GM21360 (cell line): ENCODE data around the gene GTF2H3.
"Not testable (repeated sequence)": the region's sequence is repeated elsewhere in the genome, so short reads cannot be mapped to it uniquely, and the experiment has no call there.

Experiments used
- ATAC-seq: cut with Tn5 transposase; IDR thresholded peaks from one replicate; pipeline ENCODE4 v1.9.1; 2021; ENCODE audit warnings: mild to moderate bottlenecking, moderate library complexity; ENCODE audit not compliant: unreplicated experiment

GTF2H3 gene

DNA sequence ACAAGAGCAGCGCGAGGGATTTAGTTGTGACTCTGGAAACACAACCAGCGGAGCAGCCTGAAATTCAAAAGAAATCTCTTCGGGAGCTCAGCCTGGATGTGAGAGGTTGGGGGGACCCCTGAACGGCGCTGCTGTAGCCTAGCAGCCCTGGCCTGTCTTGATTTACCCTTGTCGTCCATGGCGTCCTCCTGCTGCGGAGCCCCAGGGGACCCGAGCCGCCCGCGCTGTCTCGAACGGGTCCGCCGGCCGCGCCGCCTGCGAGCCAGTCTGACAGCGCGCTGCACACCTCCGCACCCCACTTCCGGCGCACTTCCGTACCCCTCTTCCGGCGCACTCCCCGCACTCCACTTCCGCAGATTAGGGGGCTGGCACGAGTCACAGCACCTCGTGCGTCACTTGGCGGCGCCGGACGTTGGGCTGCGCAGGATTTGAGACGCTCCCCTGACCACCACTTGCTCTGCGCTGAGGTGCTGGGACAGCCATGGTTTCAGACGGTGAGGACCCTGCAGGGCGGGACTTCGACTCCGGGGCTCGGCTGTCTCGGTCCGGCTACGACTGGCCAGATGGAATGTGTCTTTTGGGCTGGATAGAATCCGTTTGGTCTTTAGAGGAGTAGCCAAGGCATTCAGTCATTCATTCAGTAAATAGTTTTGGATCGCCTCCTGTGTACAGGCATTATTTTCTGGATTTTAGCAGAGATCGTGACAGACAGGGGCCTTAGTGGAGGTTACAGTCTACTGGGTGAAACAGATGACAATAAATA lies at the start of gene GTF2H3, which contains the start of gene EIF2B1:
Gene GTF2H3 (plus strand): TSS at position 451 of the 763 bp plus-strand sequence. CDS start 31 bp downstream, at position 482.
Gene EIF2B1 (minus strand): TSS at position 308 of the 763 bp plus-strand sequence. CDS start 129 bp downstream, at position 179.
- ATAC-seq = peak; percentile 93

DNA sequence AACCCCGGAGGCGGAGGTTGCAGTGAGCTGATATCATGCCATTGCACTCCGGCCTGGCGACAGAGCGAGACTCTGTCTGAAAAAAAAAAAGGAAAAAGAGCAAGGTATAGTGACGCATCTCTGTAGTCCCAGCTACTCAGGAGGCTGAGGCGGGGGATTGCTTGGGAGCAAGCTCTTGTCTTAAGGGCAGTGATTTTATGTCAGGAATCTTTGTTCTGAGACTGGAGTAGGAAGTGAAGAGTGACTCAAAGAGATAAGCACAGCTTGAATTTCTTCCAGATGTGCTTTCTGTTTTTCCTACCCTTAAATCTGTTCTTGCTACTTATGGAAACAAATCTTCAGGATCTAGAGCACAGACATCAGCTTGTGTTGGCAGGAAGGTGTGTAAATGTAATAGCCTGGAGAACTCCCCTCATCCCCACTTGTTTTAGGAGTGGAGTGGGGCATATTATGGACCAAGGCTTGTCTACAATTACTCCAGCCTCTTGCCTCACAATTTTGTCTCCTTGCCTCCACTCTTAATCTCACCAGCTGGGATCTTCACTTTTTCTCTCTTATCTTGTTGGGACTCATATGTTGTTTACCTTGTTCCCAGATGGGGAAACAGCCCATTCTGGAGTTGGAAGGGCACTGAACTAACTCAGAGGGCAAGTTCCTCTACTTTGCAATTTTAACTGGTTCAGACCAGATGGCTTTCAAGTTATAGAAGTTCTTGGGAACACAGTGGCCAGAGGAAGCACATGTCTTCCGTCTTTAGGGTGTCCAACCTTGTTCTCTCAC lies 41.7 kb upstream of the GTF2H3 start:
- ATAC-seq = no peak

DNA sequence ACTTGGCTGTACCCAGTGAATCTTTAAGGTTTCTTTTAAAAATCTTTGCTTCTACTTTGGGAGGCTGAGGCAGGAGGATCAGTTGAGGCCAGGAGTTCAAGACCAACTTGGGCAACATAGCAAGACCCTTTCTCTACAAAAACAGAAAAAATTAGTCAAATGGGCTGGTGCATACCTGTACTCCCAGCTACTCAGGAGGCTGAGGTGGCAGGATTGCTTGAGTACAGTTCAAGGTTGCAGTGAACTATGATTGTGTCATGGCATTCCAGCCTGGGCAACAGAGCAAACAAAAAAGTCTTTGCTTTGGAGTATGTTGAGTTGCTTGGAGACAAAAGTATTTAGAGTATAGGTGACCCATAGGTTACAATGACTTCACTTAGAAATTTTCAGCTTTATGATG lies 37.9 kb upstream of the GTF2H3 start:
- ATAC-seq = no peak

DNA sequence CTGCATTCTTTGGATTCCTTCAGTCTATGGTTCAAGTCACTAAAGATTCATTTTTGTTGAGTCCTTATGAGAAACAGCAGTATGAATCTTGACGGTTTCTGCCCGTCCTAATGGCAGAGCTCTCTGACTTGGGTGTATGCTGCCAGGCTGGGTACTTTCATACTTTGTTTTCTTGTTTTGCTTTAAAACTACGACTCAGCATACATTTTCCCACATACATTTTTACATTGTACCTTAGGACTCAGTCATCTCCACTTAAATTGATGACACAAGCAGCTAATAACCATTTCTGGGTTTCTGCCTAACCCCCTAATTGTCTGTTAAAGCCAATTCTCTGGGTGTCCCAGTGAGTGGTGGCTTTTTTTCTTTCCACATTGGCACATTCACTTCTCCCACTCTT lies 36.5 kb upstream of the GTF2H3 start:
- no peak for ATAC-seq

DNA sequence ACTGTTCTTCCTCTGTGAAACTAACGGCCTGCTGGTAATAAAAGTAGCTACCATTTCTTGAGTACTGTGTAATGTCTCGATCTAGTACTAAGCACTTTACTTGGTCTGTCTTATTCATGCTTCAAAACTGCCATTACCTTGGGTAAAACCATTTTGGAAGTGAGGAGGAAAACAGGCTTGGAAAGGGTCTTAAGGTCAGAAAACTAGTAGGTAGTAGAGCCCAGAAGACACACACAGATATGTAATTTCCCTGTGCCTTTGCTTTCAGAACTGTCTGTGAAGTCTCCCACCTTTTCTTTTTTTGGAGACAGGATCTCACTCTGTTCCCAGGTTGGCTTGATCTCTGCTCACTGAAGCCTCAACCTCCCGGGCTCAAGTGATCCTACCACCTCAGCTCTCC lies 35.1 kb upstream of the GTF2H3 start:
- no peak for ATAC-seq

DNA sequence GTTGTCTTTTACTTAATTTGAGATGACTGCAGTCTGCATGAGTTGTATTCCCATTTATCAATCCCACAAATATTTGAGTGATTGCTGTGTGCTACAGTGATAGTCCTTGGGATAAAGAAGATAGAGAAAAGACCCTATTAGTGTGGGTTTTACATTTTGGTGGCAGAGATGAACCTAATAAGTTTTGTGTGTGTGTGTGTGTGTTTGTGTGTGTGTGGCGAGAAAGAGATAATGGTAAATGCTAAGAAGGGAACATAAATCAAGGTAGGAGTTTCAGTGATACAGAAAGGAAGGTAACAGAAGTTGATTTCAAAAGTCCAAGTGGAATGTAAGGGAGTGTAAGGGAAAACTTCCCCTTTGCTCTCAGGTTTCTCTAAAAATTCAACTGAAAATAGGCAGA lies 34.3 kb upstream of the GTF2H3 start:
- ATAC-seq = no peak

DNA sequence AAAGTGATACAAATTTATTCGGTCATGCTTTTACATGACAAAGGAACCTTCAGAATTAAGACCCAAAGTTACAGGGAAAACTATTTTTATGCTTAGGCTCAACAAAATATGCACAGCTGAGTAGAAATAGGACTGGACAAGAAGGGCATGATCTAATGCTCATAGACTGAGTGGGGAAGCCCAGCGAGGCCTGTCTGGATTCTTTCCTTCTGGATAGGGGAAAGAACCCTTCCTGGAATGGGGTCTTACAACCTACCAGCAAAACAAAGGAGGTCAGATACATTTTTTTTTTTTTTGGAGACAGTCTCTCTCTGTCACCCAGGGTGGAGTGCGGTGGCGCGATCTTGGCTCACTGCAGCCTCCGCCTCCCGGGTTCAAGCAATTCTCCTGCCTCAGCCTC lies 33.9 kb upstream of the GTF2H3 start:
- ATAC-seq = no peak

DNA sequence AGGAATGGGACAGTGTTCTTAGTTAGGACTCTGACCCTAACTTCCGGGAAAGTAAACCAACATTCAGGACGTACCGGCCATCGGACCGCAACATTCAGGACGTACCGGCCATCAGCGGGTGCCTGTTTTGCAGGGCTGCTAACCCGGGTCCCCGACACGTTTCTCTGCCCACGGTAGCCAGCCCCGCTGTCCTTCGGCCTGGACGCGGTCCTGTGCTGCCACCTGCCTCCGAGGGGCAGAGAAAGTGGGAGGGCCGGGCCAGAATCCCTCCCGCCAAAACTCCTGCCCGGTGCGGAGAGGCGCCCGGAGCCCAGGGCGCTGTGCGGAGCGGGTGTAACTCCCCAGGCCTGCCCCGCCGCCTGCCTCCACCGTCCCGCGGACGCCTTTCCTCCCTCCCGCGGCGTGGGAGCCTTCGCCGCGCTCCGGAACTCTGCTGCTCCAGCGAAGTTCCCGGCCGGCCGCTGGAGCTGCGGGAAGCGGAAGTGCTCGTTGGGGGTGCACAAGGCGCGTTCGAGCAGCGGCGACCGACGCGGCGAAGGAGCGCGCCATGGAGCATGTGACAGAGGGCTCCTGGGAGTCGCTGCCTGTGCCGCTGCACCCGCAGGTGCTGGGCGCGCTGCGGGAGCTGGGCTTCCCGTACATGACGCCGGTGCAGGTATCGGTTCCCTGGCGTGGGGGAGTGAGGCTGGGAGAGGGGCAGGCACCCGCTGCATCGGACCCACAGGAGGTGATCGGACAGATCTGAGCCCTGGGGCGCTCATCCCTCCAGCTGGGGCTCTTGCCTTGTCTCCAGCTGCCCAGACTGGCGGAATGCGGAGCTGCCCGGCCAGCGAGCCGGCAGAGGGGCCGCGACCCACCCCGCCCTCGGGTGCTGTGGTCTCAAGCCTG lies 31.8 kb upstream of the GTF2H3 start, which contains the start of gene DDX55:
Gene DDX55 (plus strand): TSS at position 498 of the 888 bp plus-strand sequence. CDS start 50 bp downstream, at position 548.
- peak; percentile 85 for ATAC-seq

DNA sequence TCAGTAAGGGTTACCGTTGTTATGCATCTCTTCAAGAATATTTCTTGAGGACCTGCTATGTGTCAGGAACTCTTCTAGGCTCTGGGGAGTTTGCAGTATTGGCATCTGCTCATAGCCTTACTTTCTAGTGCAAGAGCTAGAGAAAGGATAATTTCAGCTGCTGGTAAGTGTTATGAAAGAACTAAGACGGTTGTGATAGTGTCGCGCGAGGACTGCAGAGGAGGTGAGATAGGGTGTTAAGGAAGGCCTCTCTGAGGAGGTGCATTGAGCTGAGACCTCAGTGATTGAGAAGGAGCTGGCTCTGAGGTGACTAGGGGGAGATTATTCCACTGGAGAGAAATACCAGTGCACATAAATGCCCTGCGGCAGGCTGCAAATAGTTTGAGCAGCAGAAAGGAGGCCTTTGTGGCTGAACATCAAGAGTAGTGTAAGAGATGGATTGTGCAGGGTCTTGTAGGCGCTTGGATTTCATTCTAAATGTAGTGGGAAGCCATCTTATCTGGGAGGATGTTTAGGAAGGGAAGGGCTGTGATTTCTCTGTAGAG lies 30.9 kb upstream of the GTF2H3 start:
- ATAC-seq = no peak

DNA sequence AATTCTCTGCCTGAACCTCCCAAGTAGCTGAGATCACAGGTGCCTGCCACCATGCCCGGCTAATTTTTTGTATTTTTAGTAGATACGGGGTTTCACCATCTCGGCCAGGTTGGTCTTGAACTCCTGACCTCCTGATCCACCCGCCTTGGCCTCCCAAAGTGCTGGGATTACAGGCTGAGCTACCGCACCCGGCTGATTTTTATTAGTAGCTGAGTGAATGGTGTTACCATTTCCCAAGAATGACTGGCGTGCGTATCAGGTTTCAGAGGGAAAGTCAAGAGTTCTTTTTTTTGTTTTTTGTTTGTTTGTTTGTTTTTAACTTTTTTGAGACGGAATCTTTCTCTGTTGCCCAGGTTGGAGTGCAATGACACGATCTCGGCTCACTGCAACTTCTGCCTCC lies 30.1 kb upstream of the GTF2H3 start:
- not testable (repeated sequence) for ATAC-seq

DNA sequence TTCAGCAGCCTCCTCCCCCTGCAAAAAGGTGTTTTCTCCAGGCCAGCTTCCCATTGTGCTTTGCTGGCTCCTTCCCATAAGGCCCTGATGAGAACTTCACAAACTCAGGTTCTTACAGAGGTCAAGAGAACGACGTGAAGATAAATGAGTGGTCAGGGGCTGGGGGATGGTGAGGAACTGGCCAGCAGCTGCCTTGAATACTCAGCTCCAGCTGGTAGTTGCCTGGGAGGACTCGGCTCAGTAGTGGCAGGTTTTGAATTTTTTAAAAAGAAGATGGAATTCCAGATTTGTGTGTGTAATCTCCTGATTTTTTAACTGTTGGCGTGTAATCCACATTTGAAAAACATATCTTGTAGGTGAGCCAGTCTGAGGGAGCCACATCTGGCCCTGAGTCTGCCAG lies 25.9 kb upstream of the GTF2H3 start:
- ATAC-seq = no peak

DNA sequence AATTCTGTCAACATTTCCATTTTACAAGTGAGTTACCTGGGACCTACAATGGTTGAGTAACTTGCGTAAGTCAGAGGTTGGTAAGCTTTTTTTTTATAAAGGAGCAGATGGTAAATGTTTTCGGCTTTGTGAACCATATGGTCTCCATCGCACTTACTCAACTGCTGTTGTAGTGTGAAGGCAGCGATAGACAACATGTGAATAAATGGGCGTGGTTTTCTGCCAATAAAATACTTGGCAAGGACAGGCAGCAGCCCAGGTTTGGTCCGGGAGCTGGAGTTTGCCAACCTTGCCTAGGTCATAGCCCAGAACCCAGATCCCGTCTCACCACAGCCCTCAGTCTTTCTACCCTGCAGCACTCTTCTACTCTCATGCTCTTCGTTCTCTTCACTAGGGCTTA lies 25.4 kb upstream of the GTF2H3 start:
- ATAC-seq = no peak

DNA sequence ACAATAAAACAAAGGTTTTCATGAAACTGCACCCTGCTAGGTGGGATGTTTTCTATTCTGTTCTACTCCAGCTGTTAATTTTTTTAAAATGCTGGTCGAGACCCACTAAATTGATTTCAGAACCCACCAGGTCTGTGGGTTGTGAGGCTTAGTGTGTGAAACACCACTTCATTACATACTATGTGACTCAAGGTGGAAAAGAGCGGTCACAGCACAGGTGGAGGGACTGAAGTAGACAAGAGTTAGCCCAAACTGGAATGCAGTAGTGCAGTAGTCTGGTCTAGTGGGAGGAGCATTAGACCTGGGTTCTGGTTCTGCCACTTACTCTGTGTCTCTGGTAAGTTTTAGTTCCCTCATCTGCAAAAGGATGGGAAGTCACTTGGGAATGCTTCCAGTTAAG lies 19.5 kb upstream of the GTF2H3 start:
- ATAC-seq = no peak

DNA sequence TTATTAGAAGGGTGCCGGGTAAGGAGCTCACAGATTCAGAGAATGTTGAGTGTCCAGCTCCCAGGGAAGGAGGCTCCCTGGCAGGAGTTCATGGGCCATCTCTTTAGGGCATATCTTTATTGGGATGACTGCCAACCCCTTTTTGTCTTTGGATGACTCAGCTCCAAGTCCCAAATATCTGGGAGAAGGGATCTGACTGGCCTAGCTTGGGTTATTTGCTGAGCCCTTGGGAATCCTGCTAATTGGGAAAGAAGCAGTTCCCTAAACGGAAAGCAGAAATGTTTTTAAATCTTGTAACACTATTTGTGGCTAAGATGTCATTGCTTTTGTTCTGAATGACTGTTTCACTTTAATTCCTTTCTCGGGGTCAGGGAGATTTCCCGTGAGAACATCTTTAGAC lies 19.1 kb upstream of the GTF2H3 start:
- no peak for ATAC-seq

DNA sequence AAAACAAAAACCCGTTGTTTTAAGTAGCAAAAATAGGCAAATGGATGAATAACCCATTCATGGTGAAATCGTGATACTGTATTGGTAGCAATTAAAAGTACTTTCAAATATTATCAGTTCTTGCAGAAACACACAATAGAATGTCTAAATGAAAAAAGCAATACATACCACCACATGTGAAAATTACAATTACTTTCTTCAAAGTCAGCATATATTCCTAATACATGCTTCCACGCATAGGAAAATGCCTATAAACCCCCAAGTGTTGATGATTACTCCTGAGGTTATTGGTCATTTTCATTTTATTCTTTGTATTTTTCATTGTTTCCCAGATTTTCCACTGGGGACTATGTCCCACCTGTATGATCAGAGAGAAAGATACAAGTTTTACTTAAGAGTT lies 16.5 kb upstream of the GTF2H3 start:
- ATAC-seq = no peak

DNA sequence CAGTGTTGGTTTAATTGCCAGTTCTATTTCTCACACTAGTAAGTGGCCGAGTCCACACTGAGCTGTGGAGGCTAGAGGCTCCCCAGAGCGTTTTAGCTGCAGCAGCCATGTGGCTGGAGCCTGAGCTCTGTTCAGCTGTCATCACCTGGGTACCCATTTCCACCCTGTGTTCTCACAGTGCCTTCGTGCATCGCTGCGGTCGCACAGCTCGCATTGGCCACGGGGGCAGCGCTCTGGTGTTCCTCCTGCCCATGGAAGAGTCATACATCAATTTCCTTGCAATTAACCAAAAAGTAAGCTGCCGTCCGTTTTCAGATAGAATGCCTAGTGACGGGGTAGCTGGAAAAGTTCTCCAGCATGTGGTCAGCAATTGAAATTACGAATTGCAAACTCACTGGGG lies 16.0 kb upstream of the GTF2H3 start:
- no peak for ATAC-seq

DNA sequence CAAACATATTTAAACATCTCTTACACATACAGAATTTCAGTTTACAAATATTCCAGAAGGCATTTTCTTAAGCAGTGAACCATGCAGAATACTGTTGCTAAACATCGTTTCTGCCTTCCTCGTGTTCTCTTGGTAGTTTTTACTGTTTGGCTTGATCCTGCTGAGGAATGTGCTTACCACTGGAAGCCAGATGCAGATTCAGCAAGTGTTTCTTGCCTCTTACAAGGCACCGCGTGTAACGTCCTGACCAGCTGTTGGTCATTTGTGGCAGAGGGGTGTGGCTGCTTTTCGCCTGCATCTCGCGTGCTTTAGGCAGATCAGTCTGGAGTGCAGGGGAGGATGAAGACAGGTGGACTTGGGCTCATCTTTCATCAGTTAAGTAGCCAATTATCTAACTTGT lies 12.5 kb upstream of the GTF2H3 start:
- no peak for ATAC-seq

DNA sequence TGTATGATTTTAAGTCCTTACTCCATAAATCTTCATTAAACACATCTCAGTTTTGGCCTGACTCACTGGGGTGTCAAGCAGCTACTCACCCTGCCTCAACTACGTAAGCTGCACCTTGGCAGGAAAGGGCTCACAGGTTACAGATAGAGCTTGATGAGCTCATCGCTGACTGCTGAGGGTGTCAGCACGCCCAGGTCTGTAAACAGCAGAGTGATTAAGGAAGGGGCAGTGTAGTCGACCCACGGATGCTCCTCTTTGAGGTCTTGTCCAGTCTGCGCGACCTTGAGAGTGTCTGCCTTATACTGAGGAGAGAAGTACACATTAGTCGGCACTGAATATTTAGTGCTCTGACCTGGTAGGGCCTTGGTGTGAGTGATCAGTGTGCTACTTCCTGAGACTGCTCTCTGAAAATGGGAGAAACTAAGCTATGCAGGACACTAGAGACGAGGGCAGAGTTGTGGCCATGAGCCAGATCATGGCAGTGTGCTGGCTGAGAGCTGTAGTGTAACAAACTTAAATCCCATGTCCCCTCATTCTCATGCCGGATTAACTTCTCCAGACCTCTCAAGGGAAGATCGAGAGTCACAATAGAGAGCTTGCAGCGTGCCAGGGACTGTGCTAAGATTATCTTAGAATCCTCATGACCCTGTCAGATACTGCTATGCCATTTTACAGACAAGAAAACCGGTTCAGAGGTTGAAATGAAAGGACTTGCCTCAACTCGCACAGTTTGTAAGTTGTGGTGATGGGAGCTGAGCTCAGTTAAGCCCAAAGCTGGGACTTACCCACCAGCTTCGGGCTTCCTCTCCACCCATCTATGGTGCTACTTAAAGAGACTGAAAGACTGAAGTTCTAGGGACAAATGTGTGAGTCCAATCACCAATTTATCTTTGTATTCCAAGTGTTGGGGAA lies 11.8 kb upstream of the GTF2H3 start:
- no peak for ATAC-seq

DNA sequence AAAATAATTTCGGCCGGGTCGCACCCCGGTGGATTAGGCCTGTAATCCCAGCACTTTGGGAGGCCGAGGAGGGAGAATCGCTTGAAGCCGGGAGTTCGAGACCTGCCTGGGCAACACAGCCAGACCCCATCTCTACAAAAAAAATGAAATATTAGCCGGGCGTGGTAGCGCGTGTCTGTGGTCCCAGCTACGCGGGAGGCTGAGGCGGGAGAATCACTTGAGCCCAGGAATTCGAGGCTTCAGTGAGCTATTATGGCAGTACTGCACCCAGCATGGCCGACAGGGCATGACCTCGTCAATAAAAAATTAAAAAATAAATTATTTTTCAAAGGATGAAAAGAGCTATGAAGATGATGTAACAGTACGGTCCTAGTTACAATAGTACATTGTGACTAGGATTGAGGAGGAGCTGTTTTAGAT lies 523 bp downstream of the GTF2H3 start:
- ATAC-seq = no peak

DNA sequence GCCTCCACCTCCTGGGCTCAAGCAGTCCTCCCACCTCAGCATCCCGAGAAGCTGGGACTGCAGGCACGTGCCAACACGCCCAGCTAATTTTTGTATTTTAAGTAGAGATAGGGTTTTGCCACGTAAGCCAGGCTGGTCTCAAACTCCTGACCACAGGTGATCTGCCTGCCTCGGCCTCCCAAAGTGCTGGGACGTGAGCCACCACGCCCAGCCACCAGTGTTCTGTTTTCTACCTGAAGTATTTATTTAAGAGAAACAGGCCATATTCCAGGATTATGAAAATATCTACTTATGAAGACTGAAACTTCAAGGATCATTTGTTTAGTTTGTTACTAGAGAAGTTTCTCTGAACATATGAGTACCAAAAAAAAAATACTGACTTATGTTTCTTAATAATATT lies 10.3 kb downstream of the GTF2H3 start:
- ATAC-seq = no peak
